Measurements from ENCODE around the gene TRAF3. TPM values are rescaled to one million over a fixed set of nuclear protein-coding genes. Genes with fewer than 3 reads are reported as not detected.
"Not testable (repeated sequence)": the region's sequence is repeated elsewhere in the genome, so short reads cannot be mapped to it uniquely, and the experiment has no call there.

Gene TRAF3
- total RNA-seq, 1 donor from 2014 or later = 14.0 TPM

GRCh38 chr14:102873546-102874061 is 96.4 kb downstream of the TRAF3 start:
- no peaks in the 10 kb centered on the region for H3K4me1 ChIP-seq
- no peak for DNase-seq (ENCODE audit: extremely low spot score in 2 of 2)
- intact Hi-C loops (cut with DNase I) = no loop called here
- H3K4me3 ChIP-seq = no peak overlapping the region
- H3K36me3 ChIP-seq = peaks cover 0 to 54% of the 10 kb centered on the region in 2 donors
- TF ChIP-seq POLR2AphosphoS5 (IDR thresholded peaks at IDR 0.05; ENCODE audit: insufficient read depth in 1 of 2, low read depth in 1 of 2) = no peak
- TF ChIP-seq, protein P1, sequence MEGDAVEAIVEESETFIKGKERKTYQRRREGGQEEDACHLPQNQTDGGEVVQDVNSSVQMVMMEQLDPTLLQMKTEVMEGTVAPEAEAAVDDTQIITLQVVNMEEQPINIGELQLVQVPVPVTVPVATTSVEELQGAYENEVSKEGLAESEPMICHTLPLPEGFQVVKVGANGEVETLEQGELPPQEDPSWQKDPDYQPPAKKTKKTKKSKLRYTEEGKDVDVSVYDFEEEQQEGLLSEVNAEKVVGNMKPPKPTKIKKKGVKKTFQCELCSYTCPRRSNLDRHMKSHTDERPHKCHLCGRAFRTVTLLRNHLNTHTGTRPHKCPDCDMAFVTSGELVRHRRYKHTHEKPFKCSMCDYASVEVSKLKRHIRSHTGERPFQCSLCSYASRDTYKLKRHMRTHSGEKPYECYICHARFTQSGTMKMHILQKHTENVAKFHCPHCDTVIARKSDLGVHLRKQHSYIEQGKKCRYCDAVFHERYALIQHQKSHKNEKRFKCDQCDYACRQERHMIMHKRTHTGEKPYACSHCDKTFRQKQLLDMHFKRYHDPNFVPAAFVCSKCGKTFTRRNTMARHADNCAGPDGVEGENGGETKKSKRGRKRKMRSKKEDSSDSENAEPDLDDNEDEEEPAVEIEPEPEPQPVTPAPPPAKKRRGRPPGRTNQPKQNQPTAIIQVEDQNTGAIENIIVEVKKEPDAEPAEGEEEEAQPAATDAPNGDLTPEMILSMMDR (IDR thresholded peaks at IDR 0.05) = no peak
- no peak for TF ChIP-seq POLR2A (IDR thresholded peaks at IDR 0.05)
- no peaks in the 10 kb centered on the region for H3K27me3 ChIP-seq
- no peaks in the 10 kb centered on the region for H3K9me3 ChIP-seq
- H3K27ac ChIP-seq = no peak overlapping the region

DNA sequence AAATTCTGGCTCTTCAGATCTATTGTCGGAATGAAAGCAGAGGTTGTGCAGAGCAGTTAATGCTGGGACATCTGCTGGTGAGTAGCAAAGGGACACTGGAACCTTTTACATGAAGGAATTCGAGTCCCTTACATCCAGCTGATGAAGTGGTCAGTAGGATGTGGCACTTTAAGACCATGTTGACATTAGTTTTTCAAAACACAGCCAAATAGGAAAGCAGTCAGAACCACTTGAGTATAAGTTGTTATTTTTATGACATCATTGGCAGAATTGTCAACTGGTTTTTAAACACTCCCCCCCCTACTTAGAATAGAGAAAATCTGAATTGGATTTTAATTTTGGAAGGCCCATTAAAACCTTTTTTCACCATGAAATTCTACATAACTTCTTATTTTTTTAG is 98.4 kb downstream of the TRAF3 start:
- intact Hi-C loops (cut with DNase I) = no loop called here
- no peak for DNase-seq (ENCODE audit: extremely low spot score in 2 of 2)
- no peaks in the 10 kb centered on the region for H3K9me3 ChIP-seq
- peaks cover 0 to 54% of the 10 kb centered on the region in 2 donors for H3K36me3 ChIP-seq
- no peaks in the 10 kb centered on the region for H3K4me1 ChIP-seq
- H3K27ac ChIP-seq = no peak overlapping the region
- no peak overlapping the region for H3K4me3 ChIP-seq
- H3K27me3 ChIP-seq = no peaks in the 10 kb centered on the region
- TF ChIP-seq POLR2A (IDR thresholded peaks at IDR 0.05) (no peak), POLR2AphosphoS5 (IDR thresholded peaks at IDR 0.05; ENCODE audit: insufficient read depth in 1 of 2, low read depth in 1 of 2) (no peak)
- TF ChIP-seq, protein P1 (IDR thresholded peaks at IDR 0.05) = no peak

GRCh38 chr14:102877511-102877910 is 100.3 kb downstream of the TRAF3 start:
- H3K27me3 ChIP-seq; H3K4me3 ChIP-seq; H3K9me3 ChIP-seq; DNase-seq (ENCODE audit: extremely low spot score in 2 of 2); H3K27ac ChIP-seq; intact Hi-C loops (cut with DNase I); H3K4me1 ChIP-seq: not testable (repeated sequence)
- H3K36me3 ChIP-seq = peaks cover 0 to 41% of the 10 kb centered on the region in 2 donors

- Histone ChIP-seq H3K27me3 (no peaks in the 10 kb centered on the region), H3K27ac (no peak overlapping the region), H3K4me3 (no peak overlapping the region), H3K36me3 (peaks cover 0 to 34% of the 10 kb centered on the region in 2 donors), H3K4me1 (no peaks in the 10 kb centered on the region), H3K9me3 (no peaks in the 10 kb centered on the region)
- intact Hi-C loops (cut with DNase I) = no loop called here
- no peak for DNase-seq (ENCODE audit: extremely low spot score in 2 of 2)
- TF ChIP-seq POLR2A (IDR thresholded peaks at IDR 0.05) = no peak
- TF ChIP-seq POLR2AphosphoS5 (IDR thresholded peaks at IDR 0.05; ENCODE audit: insufficient read depth in 1 of 2, low read depth in 1 of 2) = no peak
- TF ChIP-seq, protein P1 (IDR thresholded peaks at IDR 0.05) = no peak
These were observed 101.1 kb downstream of the TRAF3 start for GRCh38 chr14:102878174-102878969.

- DNase-seq (ENCODE audit: extremely low spot score in 2 of 2) = no peak
- intact Hi-C loops (cut with DNase I) = no loop called here
- TF ChIP-seq POLR2A (IDR thresholded peaks at IDR 0.05) = no peak
- TF ChIP-seq, protein P1 (IDR thresholded peaks at IDR 0.05) = no peak
- no peak for TF ChIP-seq POLR2AphosphoS5 (IDR thresholded peaks at IDR 0.05; ENCODE audit: insufficient read depth in 1 of 2, low read depth in 1 of 2)
- no peaks in the 10 kb centered on the region for H3K27me3 ChIP-seq
- no peaks in the 10 kb centered on the region for H3K4me1 ChIP-seq
- no peaks in the 10 kb centered on the region for H3K9me3 ChIP-seq
- no peak overlapping the region for H3K27ac ChIP-seq
- H3K36me3 ChIP-seq = peaks cover 0 to 34% of the 10 kb centered on the region in 2 donors
- H3K4me3 ChIP-seq = no peak overlapping the region
These were observed 101.8 kb downstream of the TRAF3 start for GRCh38 chr14:102878970-102879460.
